DMS114 treated with DMSO at 0.1 percent for 48 hours (cell line): ENCODE measurements around the gene CIB4.

Experiments used
- DNase-seq: peaks from one replicate; lab custom pipeline; 2025; ENCODE audit not compliant: unreplicated experiment; lab: John Stamatoyannopoulos, UW

CIB4 gene

DNA sequence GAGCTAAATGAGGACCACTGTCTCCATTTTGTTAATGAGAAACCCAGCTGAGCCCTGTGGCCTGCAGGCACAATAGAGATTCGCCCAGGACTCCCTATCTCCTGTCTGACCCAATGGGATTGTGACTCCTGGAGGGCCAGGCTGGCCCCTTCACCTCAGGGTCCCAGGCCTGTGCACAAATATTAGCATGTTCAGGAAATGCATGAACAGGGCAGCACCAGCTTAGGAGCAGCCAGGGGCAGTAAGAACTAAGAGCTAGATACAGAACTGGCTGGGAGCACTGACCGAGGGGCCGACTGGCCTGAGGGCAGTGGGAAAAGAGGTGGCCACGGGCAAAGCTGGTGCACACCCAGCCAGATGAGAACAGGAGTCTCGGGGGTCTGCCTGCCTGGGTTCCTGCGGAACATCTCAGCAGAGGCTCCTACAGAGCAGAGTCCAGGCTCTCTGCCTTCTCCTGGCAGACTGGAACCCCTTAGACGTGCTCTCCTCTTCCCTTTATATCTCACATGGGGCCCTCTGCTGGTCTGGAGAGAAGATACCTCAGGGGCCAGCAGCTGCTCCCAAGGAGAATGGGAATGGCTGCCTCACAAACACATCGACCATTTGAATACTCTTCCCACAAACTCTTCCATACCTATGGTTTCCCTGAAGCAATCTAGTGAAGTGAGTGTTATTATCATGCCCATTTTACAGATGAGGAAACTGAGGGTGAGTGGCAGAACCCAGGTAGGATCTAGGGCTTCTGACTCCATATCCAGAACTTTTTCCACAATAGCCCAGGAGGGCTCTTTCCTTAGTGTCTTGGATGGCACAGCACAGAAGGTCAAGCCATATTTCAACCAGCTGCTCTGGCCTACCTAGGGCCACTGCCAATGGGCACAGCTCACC, 85.7 kb downstream of the CIB4 start:
- no peak for DNase-seq

DNA sequence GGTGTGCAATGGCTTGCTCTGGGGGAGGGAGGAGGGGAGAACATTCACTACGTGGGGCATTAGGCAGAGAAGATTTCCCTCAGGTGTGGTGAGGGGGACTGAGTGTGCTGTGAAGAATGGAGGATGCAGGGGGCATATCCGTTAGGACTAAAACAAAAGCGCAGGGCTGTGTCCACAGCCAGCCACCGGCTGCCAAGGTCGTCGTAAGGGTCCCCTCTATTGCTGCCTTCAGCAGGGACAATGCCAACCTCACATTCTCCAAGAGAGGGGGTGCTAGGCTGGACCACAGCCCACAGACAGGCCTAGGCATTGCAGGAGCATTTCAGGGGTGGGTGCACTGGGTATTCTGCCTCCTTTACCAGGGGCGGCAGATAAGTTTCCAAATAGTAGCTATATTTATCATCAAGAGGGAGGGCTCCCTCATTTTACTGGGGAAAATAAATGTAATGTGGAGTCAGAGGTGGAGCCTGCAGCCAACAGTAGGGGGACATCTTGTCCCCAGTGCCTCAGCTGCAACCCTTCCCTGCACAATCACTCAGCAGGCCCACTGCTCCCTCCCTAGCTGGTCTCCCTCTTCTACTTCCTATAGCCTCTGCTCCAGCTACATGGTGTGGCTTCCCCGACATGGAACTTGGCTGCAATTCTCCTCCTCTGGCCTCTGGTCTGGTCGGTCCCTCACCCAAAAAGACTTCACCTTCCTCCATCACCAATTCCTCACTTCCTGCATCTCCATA, 88.4 kb downstream of the CIB4 start:
- no peak for DNase-seq

DNA sequence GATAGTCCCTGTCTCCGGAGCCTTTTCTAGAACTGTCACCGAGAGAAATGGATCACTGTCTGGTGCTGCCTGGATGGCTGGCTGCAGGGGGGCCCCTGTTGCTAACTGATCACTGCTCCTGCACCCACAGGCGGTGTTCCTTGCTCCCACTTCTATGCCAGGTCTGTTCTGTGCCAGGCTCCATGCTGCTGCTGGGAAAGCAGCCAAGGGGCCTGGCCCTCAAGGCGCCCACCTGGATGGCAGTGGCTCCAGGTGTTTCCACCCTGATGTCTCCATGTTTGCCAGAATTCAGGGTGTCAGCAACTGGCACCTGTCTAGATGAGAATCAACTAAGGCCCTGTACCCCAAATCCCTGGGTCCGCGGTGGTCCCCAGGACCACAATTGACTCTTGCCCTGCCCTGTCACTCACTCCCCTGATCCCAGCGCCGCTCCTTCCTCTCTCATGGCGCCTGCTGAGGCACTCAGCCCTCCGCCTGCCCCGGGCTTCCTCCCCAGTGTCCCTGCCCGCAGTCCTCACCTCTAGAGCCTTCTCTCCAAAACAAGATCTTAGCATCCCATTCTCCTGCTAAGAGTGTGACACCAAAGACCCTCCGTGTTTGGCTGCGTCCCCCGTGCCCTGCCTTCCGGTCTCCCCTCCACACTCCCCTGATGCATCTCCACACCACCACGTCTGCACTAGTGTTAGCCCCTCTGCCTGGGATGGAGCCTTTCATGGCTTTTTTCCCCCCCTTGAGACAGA, 90.7 kb downstream of the CIB4 start:
- DNase-seq: no peak

DNA sequence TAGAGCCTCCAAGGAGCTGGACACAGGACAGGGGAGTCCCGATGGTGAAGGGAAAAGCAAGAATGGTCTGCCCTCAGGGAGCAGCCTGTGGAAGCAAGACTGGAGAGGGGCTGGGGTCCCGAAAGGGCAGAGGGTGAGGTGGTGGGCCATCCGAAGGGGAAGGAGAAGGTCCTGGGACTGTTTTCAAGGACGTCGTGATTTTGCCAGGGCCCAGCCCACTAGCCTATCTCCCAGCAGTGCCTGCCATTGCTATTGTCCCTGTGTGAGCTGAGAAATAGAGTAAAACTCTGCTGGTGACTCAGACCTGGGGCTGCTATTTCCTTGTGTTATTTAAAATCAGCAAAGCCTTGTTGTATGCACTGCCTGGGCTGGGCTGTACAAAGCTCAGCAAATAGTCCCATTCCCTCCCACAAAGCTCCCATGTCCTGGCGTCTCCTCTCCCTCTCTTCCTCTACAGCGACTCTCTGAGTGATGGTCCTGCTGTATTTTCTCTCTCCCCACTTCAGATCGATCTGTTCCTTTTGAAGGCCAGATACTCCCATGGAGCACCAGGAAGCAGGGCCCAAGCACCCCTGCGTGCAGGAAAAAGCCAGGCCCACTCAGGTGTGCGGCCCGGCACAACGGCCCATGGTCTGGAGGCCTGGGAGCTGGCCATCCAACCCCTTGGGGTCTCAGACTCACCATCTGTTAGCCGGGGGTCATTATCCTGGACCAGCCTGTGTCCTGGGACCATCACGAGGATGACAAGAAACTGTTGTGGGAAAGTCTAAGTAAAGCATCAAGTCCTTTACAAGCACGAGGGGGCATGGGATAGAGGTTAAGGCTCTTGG, 98.3 kb downstream of the CIB4 start:
- DNase-seq: no peak

DNA sequence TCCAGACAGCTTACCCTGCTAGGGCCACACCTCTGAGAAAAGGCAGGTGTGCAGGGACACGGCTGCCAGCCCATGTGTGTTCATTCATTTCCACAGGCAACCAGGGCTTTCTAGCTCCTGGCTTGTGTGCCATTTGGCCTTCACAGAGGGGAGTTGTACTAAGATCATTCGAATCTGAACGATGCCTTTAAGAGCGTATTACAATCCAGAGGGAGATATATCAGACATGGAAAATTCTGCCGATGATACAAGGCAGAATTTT, 99.0 kb downstream of the CIB4 start:
- no peak for DNase-seq

GRCh38 chr2:26541401-26542193, 99.6 kb downstream of the CIB4 start:
- DNase-seq: no peak

- DNase-seq: no peak
These were observed 100.2 kb downstream of the CIB4 start for GRCh38 chr2:26540961-26541360.

GRCh38 chr2:26540306-26540705, 100.9 kb downstream of the CIB4 start:
- no peak for DNase-seq

DNA sequence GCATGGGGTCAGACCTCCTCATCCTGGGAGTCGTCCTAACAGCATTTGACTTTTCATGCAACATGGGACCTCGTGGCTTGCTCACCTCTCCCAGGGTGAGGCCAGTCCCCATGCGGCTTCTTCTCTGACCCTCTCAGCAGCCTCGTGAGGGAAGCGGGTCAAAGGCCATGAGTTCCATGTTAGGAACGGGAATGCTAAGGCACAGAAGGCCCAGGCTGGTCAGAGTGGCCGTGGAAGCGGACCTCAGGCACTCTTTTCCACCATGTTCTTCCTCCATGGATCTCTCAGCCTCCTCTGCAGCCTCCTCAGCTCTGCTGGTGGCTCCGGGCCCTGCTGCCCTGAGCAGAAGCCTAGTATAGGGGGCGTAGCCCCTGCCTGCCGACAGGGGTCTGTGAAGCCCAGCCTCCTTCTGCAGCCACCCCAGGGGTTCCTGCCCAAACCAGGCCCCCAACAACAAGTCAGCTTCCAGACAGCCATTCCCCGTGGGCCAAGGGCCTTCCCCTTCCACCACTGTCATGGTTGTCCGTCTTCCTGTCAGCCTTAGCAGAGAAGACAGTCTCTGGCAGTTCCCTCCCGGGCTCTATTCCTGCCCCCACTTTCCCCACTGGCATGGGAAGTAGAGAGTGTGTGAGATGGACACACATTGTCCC, 103.2 kb downstream of the CIB4 start:
- no peak for DNase-seq

DNA sequence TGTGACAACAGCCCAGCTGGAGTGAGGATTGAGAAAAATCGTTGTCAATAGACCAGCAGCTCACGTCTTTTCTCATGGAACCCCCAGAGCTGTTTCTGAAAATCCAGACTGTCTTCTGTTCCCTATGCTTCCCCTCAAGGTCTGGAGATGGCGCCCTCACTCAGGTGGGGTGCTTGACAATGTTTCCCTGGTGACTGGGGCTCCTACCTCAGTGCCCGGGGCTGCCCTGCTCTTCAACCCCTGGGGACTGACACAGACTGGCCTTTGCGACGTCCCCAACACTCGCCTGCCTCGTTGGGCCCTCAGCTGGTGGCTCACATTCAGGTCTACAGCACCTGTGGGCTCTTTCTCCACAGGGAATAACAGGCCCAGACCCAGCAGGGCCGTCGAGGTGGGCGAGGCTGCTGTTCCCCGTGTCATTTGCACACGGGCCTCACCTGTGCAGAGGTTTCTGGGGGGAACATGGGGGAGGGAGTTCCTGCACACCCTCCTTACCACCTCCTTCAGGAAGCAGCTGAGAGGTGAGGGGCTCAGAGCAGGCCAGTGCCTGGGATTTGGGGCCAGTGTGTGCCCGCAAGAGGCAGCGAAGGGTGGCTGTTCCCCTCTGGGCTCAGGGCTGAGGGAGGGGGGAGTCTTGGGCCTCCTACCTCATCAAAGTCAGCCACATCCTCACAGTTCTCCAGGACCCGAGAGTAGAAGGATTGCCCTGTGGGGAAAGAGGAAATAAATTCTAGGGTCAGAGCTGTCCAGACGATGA, 103.9 kb downstream of the CIB4 start:
- no peak for DNase-seq

GRCh38 chr2:26536371-26537068, 104.6 kb downstream of the CIB4 start:
- no peak for DNase-seq

- no peak for DNase-seq
These were observed 105.4 kb downstream of the CIB4 start for GRCh38 chr2:26535663-26536275.

GRCh38 chr2:26534865-26535662, 106.1 kb downstream of the CIB4 start:
- no peak for DNase-seq

DNA sequence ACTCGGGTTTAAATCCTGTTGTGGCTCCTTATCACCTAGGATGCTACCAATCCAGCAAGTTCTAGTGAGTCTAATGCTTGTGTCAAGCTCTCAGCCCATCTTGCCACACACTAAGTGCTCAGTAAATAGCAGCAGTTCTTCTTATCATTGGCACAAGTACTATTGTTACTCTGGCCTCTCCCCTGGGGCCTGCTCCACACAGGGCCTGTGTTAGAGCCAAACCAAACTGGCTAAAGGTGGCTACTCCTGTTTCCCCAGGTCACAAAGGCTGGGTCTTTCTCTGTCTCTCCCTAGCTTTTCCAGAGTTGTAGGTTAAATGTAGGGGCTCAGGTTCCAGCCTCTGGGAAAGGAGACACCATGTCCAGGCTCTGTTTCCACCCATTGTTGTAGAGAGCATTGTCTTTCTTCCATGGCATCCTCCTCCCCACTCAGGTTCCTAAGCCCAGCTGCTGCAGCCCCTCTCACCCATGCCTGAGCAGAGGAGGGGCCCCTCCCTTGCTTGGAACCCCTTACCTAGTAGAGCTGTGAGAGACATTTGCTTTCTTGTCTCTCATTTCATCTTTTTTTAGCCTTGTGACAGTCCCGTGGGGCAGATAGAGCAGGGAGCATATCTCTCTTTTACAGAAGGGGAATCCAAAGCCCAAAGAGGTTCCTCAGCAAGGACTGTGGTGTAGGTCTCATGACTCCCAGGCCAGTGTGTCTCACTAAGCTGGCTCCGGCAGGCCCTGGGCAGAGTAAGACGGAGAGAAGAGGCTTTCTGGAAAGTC, 106.9 kb downstream of the CIB4 start:
- no peak for DNase-seq

DNA sequence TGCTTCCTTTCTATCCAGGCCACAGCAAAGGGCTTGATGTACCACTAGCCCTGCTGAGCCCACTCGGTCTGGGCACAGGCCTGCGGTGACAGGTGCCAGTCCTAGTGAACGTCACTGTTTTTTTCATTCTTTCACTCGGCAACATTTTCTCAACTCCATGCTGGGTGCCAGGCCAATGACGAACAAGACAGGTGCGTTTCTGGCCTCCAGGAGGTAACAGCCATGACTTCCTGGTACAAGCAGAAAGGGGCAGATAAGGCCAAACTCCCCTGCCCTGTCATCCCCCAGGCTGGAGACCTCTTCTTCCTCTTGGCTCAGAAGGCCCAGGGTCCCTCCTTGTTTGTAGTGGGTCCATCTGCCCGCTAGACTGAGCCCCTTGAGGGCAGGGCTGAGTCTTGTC, 107.5 kb downstream of the CIB4 start:
- DNase-seq: no peak
